Endodermal cell (in vitro differentiated cells): ENCODE results near the gene SEMA6D. TPM values are rescaled to one million over a fixed set of nuclear protein-coding genes. Genes with fewer than 3 reads are reported as not detected.

Experiments
- DNase-seq: peaks from one replicate; pipeline ENCODE4 v3.0.0-alpha.2; 2017
- H3K27ac ChIP-seq: 2 replicates; pipeline ENCODE4 v1.5.1; 2013; ENCODE audit warnings: mild to moderate bottlenecking, low read depth, low read length, moderate library complexity
- H3K27me3 ChIP-seq: 2 replicates; pipeline ENCODE4 v1.6.1; 2013; ENCODE audit warnings: mild to moderate bottlenecking, low read length, moderate library complexity; ENCODE audit not compliant: insufficient read depth, control insufficient read depth, poor library complexity, severe bottlenecking
- H3K36me3 ChIP-seq: 2 replicates; pipeline ENCODE4 v1.7.0; 2013; ENCODE audit warnings: mild to moderate bottlenecking, low read length, moderate library complexity; ENCODE audit not compliant: control insufficient read depth, insufficient read depth
- H3K4me1 ChIP-seq: one replicate; pipeline ENCODE4 v1.7.0; 2013; ENCODE audit warnings: low read length; ENCODE audit not compliant: control insufficient read depth, insufficient read depth
- H3K4me3 ChIP-seq: 2 replicates; pipeline ENCODE4 v1.5.1; 2013; ENCODE audit warnings: mild to moderate bottlenecking, low read length, moderate library complexity
- H3K9ac ChIP-seq: 2 replicates; pipeline ENCODE4 v1.6.1; 2013; ENCODE audit warnings: mild to moderate bottlenecking, low read length, moderate library complexity; ENCODE audit not compliant: poor library complexity, severe bottlenecking; ENCODE audit errors: extremely low read depth
- H3K9me3 ChIP-seq: 2 replicates; pipeline ENCODE4 v1.6.1; 2013; ENCODE audit warnings: mild to moderate bottlenecking, low read length, moderate library complexity; ENCODE audit not compliant: control insufficient read depth
- H3K27ac Mint-ChIP-seq: 2 replicates; pipeline ENCODE4 v1.8.0; 2020; ENCODE audit warnings: mixed read lengths
- H3K27me3 Mint-ChIP-seq: 2 replicates; pipeline ENCODE4 v1.8.0; 2021; ENCODE audit warnings: mild to moderate bottlenecking, mixed read lengths; ENCODE audit not compliant: insufficient read depth
- H3K36me3 Mint-ChIP-seq: 2 replicates; pipeline ENCODE4 v1.8.0; 2020; ENCODE audit warnings: low read depth, mixed read lengths
- H3K4me1 Mint-ChIP-seq: 2 replicates; pipeline ENCODE4 v1.8.0; 2020; ENCODE audit warnings: mixed read lengths
- H3K4me3 Mint-ChIP-seq: 2 replicates; pipeline ENCODE4 v1.8.0; 2020; ENCODE audit warnings: mild to moderate bottlenecking, moderate library complexity, mixed read lengths
- H3K9me3 Mint-ChIP-seq: 2 replicates; pipeline ENCODE4 v1.8.0; 2020; ENCODE audit warnings: mild to moderate bottlenecking, mixed read lengths
- WGBS, 2 experiments: methylation state at CpG; one replicate each; pipeline versions ENCODE4 v1.1.5 to v1.1.7; 2013; ENCODE audit warnings: missing lambda C conversion rate in 2 of 2, mixed read lengths in 1 of 2; ENCODE audit not compliant: insufficient coverage in 1 of 2, insufficient read length in 1 of 2; 5-methylcytosine and 5-hydroxymethylcytosine counted together
- total RNA-seq, 2 donors: library from RNA; stranded (reverse); fragmentation: NEBNext Ultra II Directional in 1 of 2; extraction: Animal tissue kit (Norgen Biotek cat#: 25700) in 1 of 2; gene quantifications; 2 replicates in 1 of 2; 3 replicates in 1 of 2; pipeline ENCODE4 v1.2.1, GENCODE V29; 2021
- TF ChIP-seq, protein P1 (sequence below): fragments of 200-600 bp; sonication (generic); conservative IDR thresholded peaks from 2 replicates; pipeline ENCODE4 v1.5.0; 2021; ENCODE audit warnings: antibody characterized with exemption, mild to moderate bottlenecking

Gene SEMA6D
- total RNA-seq, 2 donors from 2014 or later, result 23.6 to 48.7 TPM

DNA sequence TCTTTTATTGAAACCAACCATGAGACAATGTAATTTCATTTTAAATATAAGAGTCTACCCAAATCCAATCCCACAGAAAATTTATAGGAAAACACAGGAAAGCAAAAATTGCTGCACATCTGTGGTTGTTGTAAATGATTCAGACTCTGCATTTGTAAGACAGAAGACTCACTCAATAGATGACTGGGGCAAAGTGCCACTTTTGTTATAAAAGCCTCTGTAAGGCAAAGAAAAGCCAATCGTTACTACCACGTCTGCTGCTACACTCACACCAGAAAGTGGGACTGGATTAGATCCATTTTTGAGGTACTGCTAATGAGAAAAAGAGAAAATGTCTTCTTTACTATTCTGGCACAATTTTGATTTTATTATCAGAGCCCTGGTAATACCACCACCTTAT is 74.9 kb downstream of the SEMA6D start:
- WGBS, 2 experiments, result 97% methylated on average over 2 of the region's 2 CpGs; no CpG with 5 or more reads in 1 of the 2 experiments
- Mint-ChIP-seq H3K9me3 (no peaks in the 10 kb centered on the region), H3K4me3 (no peak overlapping the region), H3K27me3 (peaks cover 2% of the 10 kb centered on the region), H3K4me1 (peaks cover 9% of the 10 kb centered on the region), H3K27ac (no peak overlapping the region), H3K36me3 (no peaks in the 10 kb centered on the region)
- no peak for DNase-seq
- H3K36me3 ChIP-seq, result no peaks in the 10 kb centered on the region
- H3K4me1 ChIP-seq, result no peaks in the 10 kb centered on the region
- H3K9ac ChIP-seq, result no peak overlapping the region
- H3K27ac ChIP-seq, result no peak overlapping the region
- H3K4me3 ChIP-seq, result no peak overlapping the region
- TF ChIP-seq, protein P1, sequence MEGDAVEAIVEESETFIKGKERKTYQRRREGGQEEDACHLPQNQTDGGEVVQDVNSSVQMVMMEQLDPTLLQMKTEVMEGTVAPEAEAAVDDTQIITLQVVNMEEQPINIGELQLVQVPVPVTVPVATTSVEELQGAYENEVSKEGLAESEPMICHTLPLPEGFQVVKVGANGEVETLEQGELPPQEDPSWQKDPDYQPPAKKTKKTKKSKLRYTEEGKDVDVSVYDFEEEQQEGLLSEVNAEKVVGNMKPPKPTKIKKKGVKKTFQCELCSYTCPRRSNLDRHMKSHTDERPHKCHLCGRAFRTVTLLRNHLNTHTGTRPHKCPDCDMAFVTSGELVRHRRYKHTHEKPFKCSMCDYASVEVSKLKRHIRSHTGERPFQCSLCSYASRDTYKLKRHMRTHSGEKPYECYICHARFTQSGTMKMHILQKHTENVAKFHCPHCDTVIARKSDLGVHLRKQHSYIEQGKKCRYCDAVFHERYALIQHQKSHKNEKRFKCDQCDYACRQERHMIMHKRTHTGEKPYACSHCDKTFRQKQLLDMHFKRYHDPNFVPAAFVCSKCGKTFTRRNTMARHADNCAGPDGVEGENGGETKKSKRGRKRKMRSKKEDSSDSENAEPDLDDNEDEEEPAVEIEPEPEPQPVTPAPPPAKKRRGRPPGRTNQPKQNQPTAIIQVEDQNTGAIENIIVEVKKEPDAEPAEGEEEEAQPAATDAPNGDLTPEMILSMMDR, result no peak
- H3K9me3 ChIP-seq, result no peaks in the 10 kb centered on the region
- no peaks in the 10 kb centered on the region for H3K27me3 ChIP-seq

- Histone ChIP-seq H3K36me3 (no peaks in the 10 kb centered on the region), H3K27ac (no peak overlapping the region), H3K9ac (no peak overlapping the region), H3K4me1 (no peaks in the 10 kb centered on the region), H3K27me3 (no peaks in the 10 kb centered on the region), H3K4me3 (no peak overlapping the region), H3K9me3 (no peaks in the 10 kb centered on the region)
- peaks cover 2% of the 10 kb centered on the region for H3K27me3 Mint-ChIP-seq
- DNase-seq, result no peak
- 67 to 77% methylated on average over 1 to 3 of the region's 3 CpGs for WGBS, 2 experiments
- TF ChIP-seq, protein P1, result no peak
- no peaks in the 10 kb centered on the region for H3K36me3 Mint-ChIP-seq
- no peaks in the 10 kb centered on the region for H3K9me3 Mint-ChIP-seq
- no peak overlapping the region for H3K4me3 Mint-ChIP-seq
- no peak overlapping the region for H3K27ac Mint-ChIP-seq
- H3K4me1 Mint-ChIP-seq, result peaks cover 5% of the 10 kb centered on the region
Measured at GRCh38 chr15:47794252-47794914, 77.1 kb downstream of the SEMA6D start.

- H3K27ac ChIP-seq, result no peak overlapping the region
- 93 to 95% methylated on average over 3 of the region's 3 CpGs for WGBS, 2 experiments
- H3K9me3 Mint-ChIP-seq, result no peaks in the 10 kb centered on the region
Measured at GRCh38 chr15:47795864-47796263, 78.6 kb downstream of the SEMA6D start.

More at GRCh38 chr15:47795864-47796263, 78.6 kb downstream of the SEMA6D start:
- TF ChIP-seq, protein P1, result no peak
- no peak overlapping the region for H3K27ac Mint-ChIP-seq
- no peak for DNase-seq
- peaks cover 2% of the 10 kb centered on the region for H3K27me3 Mint-ChIP-seq
- no peaks in the 10 kb centered on the region for H3K36me3 Mint-ChIP-seq
- no peak overlapping the region for H3K9ac ChIP-seq
- no peaks in the 10 kb centered on the region for H3K27me3 ChIP-seq
- H3K4me3 ChIP-seq, result no peak overlapping the region
- H3K4me3 Mint-ChIP-seq, result no peak overlapping the region
- H3K4me1 Mint-ChIP-seq, result peaks cover 5% of the 10 kb centered on the region
- H3K9me3 ChIP-seq, result no peaks in the 10 kb centered on the region
- H3K4me1 ChIP-seq, result no peaks in the 10 kb centered on the region
- no peaks in the 10 kb centered on the region for H3K36me3 ChIP-seq
